Adrenal gland (tissue), 5 donors: Measurements from ENCODE around the gene TCERG1L.

Experiments
- CTCF ChIP-seq, 6 experiments: fragments of 450-650 bp in 4 of 6; fragments of 200-600 bp in 2 of 6; sonication (generic) in 1 of 6; IDR thresholded peaks; 1 replicate in 5 of 6; 2 replicates in 1 of 6; pipeline versions ENCODE4 v1.5.1 to v1.8.0; 2016 to 2021; ENCODE audit warnings: antibody characterized with exemption in 6 of 6, mild to moderate bottlenecking in 2 of 6, moderate library complexity in 1 of 6
- POLR2A ChIP-seq, 2 donors: fragments of 450-650 bp; IDR thresholded peaks; one replicate each; pipeline ENCODE4 v1.6.1; 2017; ENCODE audit warnings: antibody characterized with exemption in 2 of 2, mild to moderate bottlenecking in 2 of 2, moderate library complexity in 1 of 2
- donor health status: DM: no; HTN: no; CAD: no.

DNA sequence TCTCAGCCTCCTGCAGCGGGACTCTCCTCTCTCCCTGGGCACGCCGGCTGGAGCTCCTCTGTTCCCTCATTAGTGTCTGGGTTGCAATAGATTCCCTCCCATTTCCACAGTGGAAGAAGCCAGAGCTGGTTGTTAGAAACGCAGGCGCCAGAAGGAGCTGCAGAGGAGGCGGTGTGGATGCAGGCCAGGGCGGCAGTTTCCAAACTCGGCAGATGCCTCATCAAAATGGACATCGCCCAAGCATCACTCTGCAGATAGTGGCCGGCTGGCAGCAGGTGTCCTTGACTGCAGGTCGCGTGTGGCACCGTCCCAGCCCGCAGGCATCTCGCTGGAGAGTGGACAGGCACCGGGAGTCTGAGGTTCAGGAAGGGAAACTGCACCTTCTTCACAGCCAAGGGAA is 201.8 kb downstream of the TCERG1L start:
- TF ChIP-seq CTCF (IDR thresholded peaks at IDR 0.05), result no peak
- no peak for TF ChIP-seq POLR2A (IDR thresholded peaks at IDR 0.05)
